Measurements from ENCODE around the gene GALNT2. TPM values are rescaled to one million over a fixed set of nuclear protein-coding genes. Genes with fewer than 3 reads are reported as not detected.

The GALNT2 gene
- total RNA-seq, 1 experiment from 2014 or later: 152 TPM

DNA sequence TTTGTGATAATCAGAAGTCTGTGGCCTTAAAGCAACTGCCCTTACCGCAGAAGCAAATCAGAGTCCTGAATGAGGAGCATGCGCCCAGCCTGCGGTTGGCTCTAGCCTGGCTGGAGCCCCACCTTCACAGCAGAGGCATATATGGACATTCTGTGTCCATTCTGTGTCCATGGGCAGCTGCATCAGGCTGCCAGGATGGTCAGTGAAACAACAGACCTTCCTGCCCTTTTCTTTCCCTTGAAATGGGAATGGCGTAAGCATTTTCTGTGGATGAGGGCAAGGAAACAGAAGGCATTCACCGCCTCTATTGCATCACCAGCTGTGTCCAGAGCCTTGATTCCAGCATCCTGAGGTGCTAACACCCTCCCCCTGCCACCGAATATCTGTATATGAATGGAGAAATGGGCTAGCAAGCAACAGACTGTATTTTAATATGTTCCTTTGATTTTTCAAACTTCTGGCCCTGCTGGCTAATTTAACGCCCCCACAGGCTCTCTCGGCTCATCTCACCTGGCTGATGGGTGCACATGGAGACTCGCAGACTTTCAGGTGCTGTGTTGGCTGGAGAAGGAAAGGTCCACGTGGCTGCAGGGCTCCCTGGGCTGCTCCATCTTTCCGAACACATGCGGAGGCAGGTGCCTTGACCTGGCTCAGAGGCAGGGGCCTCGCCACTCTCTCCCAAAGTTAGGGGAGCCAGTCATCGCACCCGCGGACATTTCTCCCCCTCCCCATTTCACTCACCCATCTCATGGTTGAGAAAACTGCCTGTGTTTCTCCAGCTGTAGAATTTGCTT lies 159.2 kb downstream of the GALNT2 start:
- H3K27me3 ChIP-seq (ENCODE audit: control insufficient read depth, insufficient read depth, low read length): no peaks in the 10 kb centered on the region
- ChIA-PET CTCF (no interaction called here), POLR2A (no interaction called here)
- in situ Hi-C loops (cut with HindIII; ENCODE audit: low pct_unique_long_range_greater_than_20kb, low sequenced_read_pairs): no loop called here
- no peak overlapping the region for H3K27ac ChIP-seq (ENCODE audit: low read length)
- DNase-seq (ENCODE audit: low read depth, low spot score) (no peak), ATAC-seq (no peak)
- no peaks in the 10 kb centered on the region for H3K36me3 ChIP-seq (ENCODE audit: control insufficient read depth, insufficient read depth, low read length)
- H3K4me3 ChIP-seq (ENCODE audit: low read depth in 2 of 2, low read length in 2 of 2): no peak overlapping the region
- H3K4me1 ChIP-seq (ENCODE audit: control insufficient read depth, insufficient read depth, low read length): no peaks in the 10 kb centered on the region
- H3K9me3 ChIP-seq (ENCODE audit: control insufficient read depth, insufficient read depth, low read depth, low read length): no peaks in the 10 kb centered on the region
- no TSS peak for BruUV-seq (replicated peaks)
- TF ChIP-seq SIN3A (IDR thresholded peaks at IDR 0.05; ENCODE audit: borderline replicate concordance, insufficient read depth, low read depth, low read length) (no peak), POLR2AphosphoS5 (IDR thresholded peaks at IDR 0.05; ENCODE audit: low read depth, low read length) (no peak), TCF7L2 (IDR thresholded peaks at IDR 0.05; ENCODE audit: low read depth, low read length) (no peak)
- intact Hi-C loops (cut with micrococcal nuclease; ENCODE audit: unreplicated experiment): no loop called here

DNA sequence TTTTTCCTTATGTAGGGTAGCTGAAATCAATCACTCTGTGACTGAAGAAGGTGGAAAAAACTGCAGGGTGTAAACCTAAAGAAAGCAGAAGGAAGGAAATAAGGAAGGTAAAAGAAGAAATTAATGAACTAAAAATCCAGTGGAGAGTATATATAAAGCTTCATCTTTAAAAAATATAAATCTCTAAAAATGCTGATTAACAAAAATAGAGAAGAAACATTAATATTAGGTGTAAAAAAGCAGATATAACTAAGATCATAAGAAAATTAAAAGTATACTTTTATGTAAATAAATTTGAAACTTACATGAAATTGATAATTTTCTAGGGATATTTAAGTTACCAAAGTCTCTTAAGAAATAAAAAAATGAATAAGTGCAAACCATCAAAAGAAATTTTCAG lies 159.8 kb downstream of the GALNT2 start:
- no peaks in the 10 kb centered on the region for H3K27me3 ChIP-seq (ENCODE audit: control insufficient read depth, insufficient read depth, low read length)
- in situ Hi-C loops (cut with HindIII; ENCODE audit: low pct_unique_long_range_greater_than_20kb, low sequenced_read_pairs): no loop called here
- no peak overlapping the region for H3K27ac ChIP-seq (ENCODE audit: low read length)
- H3K4me3 ChIP-seq (ENCODE audit: low read depth in 2 of 2, low read length in 2 of 2): no peak overlapping the region
- no peaks in the 10 kb centered on the region for H3K36me3 ChIP-seq (ENCODE audit: control insufficient read depth, insufficient read depth, low read length)
- no peaks in the 10 kb centered on the region for H3K4me1 ChIP-seq (ENCODE audit: control insufficient read depth, insufficient read depth, low read length)
- no TSS peak for BruUV-seq (replicated peaks)
- no peak for TF ChIP-seq SIN3A (IDR thresholded peaks at IDR 0.05; ENCODE audit: borderline replicate concordance, insufficient read depth, low read depth, low read length)
- TF ChIP-seq, protein P1, sequence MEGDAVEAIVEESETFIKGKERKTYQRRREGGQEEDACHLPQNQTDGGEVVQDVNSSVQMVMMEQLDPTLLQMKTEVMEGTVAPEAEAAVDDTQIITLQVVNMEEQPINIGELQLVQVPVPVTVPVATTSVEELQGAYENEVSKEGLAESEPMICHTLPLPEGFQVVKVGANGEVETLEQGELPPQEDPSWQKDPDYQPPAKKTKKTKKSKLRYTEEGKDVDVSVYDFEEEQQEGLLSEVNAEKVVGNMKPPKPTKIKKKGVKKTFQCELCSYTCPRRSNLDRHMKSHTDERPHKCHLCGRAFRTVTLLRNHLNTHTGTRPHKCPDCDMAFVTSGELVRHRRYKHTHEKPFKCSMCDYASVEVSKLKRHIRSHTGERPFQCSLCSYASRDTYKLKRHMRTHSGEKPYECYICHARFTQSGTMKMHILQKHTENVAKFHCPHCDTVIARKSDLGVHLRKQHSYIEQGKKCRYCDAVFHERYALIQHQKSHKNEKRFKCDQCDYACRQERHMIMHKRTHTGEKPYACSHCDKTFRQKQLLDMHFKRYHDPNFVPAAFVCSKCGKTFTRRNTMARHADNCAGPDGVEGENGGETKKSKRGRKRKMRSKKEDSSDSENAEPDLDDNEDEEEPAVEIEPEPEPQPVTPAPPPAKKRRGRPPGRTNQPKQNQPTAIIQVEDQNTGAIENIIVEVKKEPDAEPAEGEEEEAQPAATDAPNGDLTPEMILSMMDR (IDR thresholded peaks at IDR 0.05): no peak
- TF ChIP-seq TCF7L2 (IDR thresholded peaks at IDR 0.05; ENCODE audit: low read depth, low read length): no peak
- TF ChIP-seq POLR2AphosphoS5 (IDR thresholded peaks at IDR 0.05; ENCODE audit: low read depth, low read length): no peak
- TF ChIP-seq, protein P2, sequence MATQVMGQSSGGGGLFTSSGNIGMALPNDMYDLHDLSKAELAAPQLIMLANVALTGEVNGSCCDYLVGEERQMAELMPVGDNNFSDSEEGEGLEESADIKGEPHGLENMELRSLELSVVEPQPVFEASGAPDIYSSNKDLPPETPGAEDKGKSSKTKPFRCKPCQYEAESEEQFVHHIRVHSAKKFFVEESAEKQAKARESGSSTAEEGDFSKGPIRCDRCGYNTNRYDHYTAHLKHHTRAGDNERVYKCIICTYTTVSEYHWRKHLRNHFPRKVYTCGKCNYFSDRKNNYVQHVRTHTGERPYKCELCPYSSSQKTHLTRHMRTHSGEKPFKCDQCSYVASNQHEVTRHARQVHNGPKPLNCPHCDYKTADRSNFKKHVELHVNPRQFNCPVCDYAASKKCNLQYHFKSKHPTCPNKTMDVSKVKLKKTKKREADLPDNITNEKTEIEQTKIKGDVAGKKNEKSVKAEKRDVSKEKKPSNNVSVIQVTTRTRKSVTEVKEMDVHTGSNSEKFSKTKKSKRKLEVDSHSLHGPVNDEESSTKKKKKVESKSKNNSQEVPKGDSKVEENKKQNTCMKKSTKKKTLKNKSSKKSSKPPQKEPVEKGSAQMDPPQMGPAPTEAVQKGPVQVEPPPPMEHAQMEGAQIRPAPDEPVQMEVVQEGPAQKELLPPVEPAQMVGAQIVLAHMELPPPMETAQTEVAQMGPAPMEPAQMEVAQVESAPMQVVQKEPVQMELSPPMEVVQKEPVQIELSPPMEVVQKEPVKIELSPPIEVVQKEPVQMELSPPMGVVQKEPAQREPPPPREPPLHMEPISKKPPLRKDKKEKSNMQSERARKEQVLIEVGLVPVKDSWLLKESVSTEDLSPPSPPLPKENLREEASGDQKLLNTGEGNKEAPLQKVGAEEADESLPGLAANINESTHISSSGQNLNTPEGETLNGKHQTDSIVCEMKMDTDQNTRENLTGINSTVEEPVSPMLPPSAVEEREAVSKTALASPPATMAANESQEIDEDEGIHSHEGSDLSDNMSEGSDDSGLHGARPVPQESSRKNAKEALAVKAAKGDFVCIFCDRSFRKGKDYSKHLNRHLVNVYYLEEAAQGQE (IDR thresholded peaks at IDR 0.05; ENCODE audit: insufficient read depth in 1 of 2, low read depth in 2 of 2, low read length in 1 of 2): no peak
- H3K9me3 ChIP-seq (ENCODE audit: control insufficient read depth, insufficient read depth, low read depth, low read length): no peaks in the 10 kb centered on the region
- DNase-seq (ENCODE audit: low read depth, low spot score) (no peak), ATAC-seq (no peak)
- ChIA-PET POLR2A (no interaction called here), CTCF (no interaction called here)
- intact Hi-C loops (cut with micrococcal nuclease; ENCODE audit: unreplicated experiment): no loop called here

DNA sequence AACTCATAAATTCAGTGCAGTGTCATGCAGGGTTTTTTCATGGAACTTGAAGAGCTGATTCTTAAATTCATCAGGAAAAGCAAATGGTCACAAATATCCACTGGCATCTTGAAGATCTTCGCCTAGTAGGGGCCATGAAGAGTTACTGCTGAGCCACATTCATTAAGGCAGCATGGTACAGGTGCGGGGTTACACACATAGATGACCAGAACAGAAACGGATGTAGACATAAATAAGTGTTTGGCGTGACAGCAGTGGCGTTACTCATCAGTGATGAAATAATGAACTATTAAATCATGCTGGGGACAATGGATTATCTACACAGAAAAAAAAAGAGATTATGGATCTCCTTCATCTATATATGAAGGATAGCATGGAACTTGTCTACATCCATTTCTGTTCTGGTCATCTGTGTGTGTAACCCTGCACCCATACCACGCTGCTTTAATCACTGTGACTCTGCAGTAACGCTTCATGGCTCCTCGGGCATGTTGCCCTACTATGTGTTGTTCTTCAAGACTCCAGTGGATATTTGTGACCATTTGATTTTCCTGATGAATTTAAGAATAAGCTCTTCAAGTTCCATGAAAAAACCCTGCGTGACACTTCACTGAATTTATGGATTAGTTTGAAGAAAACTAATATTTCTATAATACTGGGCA lies 161.3 kb downstream of the GALNT2 start:
- no peak for ATAC-seq
- DNase-seq (ENCODE audit: low read depth, low spot score): no peak
- H3K27me3 ChIP-seq (ENCODE audit: control insufficient read depth, insufficient read depth, low read length): no peaks in the 10 kb centered on the region
- H3K36me3 ChIP-seq (ENCODE audit: control insufficient read depth, insufficient read depth, low read length): no peaks in the 10 kb centered on the region
- no peaks in the 10 kb centered on the region for H3K9me3 ChIP-seq (ENCODE audit: control insufficient read depth, insufficient read depth, low read depth, low read length)
- BruUV-seq (replicated peaks): no TSS peak
- H3K4me1 ChIP-seq (ENCODE audit: control insufficient read depth, insufficient read depth, low read length): no peaks in the 10 kb centered on the region
- CTCF ChIA-PET: no interaction called here
- intact Hi-C loops (cut with micrococcal nuclease; ENCODE audit: unreplicated experiment) (no loop called here), in situ Hi-C loops (cut with HindIII; ENCODE audit: low pct_unique_long_range_greater_than_20kb, low sequenced_read_pairs) (no loop called here)
- POLR2A ChIA-PET: no interaction called here
- TF ChIP-seq POLR2AphosphoS5 (IDR thresholded peaks at IDR 0.05; ENCODE audit: low read depth, low read length) (no peak), SIN3A (IDR thresholded peaks at IDR 0.05; ENCODE audit: borderline replicate concordance, insufficient read depth, low read depth, low read length) (no peak), TCF7L2 (IDR thresholded peaks at IDR 0.05; ENCODE audit: low read depth, low read length) (no peak)
- TF ChIP-seq, protein P1 (IDR thresholded peaks at IDR 0.05): no peak
- TF ChIP-seq, protein P2 (IDR thresholded peaks at IDR 0.05; ENCODE audit: insufficient read depth in 1 of 2, low read depth in 2 of 2, low read length in 1 of 2): no peak
- no peak overlapping the region for H3K27ac ChIP-seq (ENCODE audit: low read length)
- H3K4me3 ChIP-seq (ENCODE audit: low read depth in 2 of 2, low read length in 2 of 2): no peak overlapping the region
